Activated CD4-positive, alpha-beta memory T cell treated with anti-CD3 and anti-CD28 coated beads, Interleukin-2, amount 10 ng/mL, durations not matched to agents 7 days and 5 days (primary cell): ENCODE results near the gene NPAS4. TPM values are rescaled to one million over a fixed set of nuclear protein-coding genes. Genes with fewer than 3 reads are reported as not detected.
A peak's percentile ranks its signal among the peaks of the same experiment; 100 is the strongest.
"Not testable (repeated sequence)": the region's sequence is repeated elsewhere in the genome, so short reads cannot be mapped to it uniquely, and the experiment has no call there.

Source experiments
- CTCF ChIA-PET: fragments of 350-600 bp; sonication (Branson Sonifier 250); formaldehyde crosslinking; loops from one replicate; lab custom pipeline; 2021; ENCODE audit warnings: antibody characterized with exemption, inconsistent platforms; lab: Charles Lee
- POLR2A ChIA-PET: fragments of 350-600 bp; sonication (Branson Sonifier 250); formaldehyde crosslinking; loops from one replicate; lab custom pipeline; 2021; ENCODE audit warnings: antibody characterized with exemption; lab: Charles Lee
- DNase-seq: peaks from one replicate; pipeline ENCODE4 v3.0.0-alpha.2; 2020
- H3K27ac Mint-ChIP-seq: one replicate; pipeline ENCODE4 v1.8.0; 2021; ENCODE audit warnings: mild to moderate bottlenecking, mixed read lengths
- H3K27me3 Mint-ChIP-seq: one replicate; pipeline ENCODE4 v1.8.0; 2021; ENCODE audit warnings: mixed read lengths
- H3K36me3 Mint-ChIP-seq: one replicate; pipeline ENCODE4 v1.8.0; 2021; ENCODE audit warnings: low read depth, mixed read lengths
- H3K4me1 Mint-ChIP-seq: one replicate; pipeline ENCODE4 v1.8.0; 2021; ENCODE audit warnings: mixed read lengths
- H3K4me3 Mint-ChIP-seq: one replicate; pipeline ENCODE4 v1.8.0; 2021; ENCODE audit warnings: mild to moderate bottlenecking, mixed read lengths
- H3K9me3 Mint-ChIP-seq: one replicate; pipeline ENCODE4 v1.8.0; 2021; ENCODE audit warnings: mixed read lengths
- total RNA-seq, 2 experiments: library from RNA; stranded (reverse); gene quantifications; one replicate each; pipeline ENCODE4 v1.2.3, GENCODE V29; 2021

NPAS4 gene
- total RNA-seq, 2 experiments from 2014 or later: 0.20 TPM; not detected in 1

- ChIA-PET POLR2A (interaction anchor here (1.1 kb wide), 1 partner anchor 17 kb away, joined by 5 read pairs; the partner anchor contains the start of gene DPP3), CTCF (interaction anchor here (1.3 to 2.0 kb wide), 2 partner anchors 24 to 45 kb away, joined by 6 to 10 read pairs; partner anchors contain the start of gene MRPL11)
- no peak overlapping the region for H3K4me3 Mint-ChIP-seq
- H3K4me1 Mint-ChIP-seq: peaks cover 44% of the 10 kb centered on the region
- no peak for DNase-seq
- peaks cover 4% of the 10 kb centered on the region for H3K36me3 Mint-ChIP-seq
- peaks cover 2% of the 10 kb centered on the region for H3K9me3 Mint-ChIP-seq
- H3K27ac Mint-ChIP-seq: peak overlapping the region; percentile 58
- no peaks in the 10 kb centered on the region for H3K27me3 Mint-ChIP-seq
Measured at GRCh38 chr11:66462911-66463310, 42.1 kb downstream of the NPAS4 start.

DNA sequence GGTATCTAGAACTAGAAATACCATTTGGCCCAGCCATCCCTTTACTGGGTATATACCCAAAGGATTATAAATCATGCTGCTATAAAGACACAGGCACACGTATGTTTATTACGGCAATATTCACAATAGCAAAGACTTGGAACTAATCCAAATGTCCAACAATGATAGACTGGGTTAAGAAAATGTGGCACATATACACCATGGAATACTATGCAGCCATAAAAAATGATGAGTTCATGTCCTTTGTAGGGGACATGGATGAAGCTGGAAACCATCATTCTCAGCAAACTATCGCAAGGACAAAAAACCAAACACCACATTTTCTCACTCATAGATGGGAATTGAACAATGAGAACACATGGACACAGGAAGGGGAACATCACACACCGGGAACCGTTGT, 43.3 kb downstream of the NPAS4 start:
- peaks cover 44% of the 10 kb centered on the region for H3K4me1 Mint-ChIP-seq
- DNase-seq, H3K27me3 Mint-ChIP-seq, POLR2A ChIA-PET, H3K4me3 Mint-ChIP-seq, H3K27ac Mint-ChIP-seq, H3K36me3 Mint-ChIP-seq, H3K9me3 Mint-ChIP-seq: not testable (repeated sequence)
- CTCF ChIA-PET: interaction anchor here (1.3 kb wide), 1 partner anchor 25 kb away, joined by 10 read pairs; the partner anchor contains the start of gene MRPL11

- Mint-ChIP-seq H3K27ac (no peak overlapping the region), H3K27me3 (no peaks in the 10 kb centered on the region)
- POLR2A ChIA-PET: interaction anchor here (0.7 kb wide), 1 partner anchor 213 kb away, joined by 3 read pairs; the partner anchor contains the start of gene RBM4B
Measured at GRCh38 chr11:66464916-66465315, 44.1 kb downstream of the NPAS4 start.

GRCh38 chr11:66465373-66466224, 44.8 kb downstream of the NPAS4 start:
- POLR2A ChIA-PET: interaction anchor here (1.1 to 2.0 kb wide), 2 partner anchors 14 to 19 kb away, joined by 3 to 17 read pairs; partner anchors contain the start of gene DPP3
- Mint-ChIP-seq H3K36me3 (peaks cover 4% of the 10 kb centered on the region), H3K4me3 (peak overlapping the region; percentile 79), H3K9me3 (peaks cover 2% of the 10 kb centered on the region), H3K27ac (no peak overlapping the region), H3K27me3 (no peaks in the 10 kb centered on the region), H3K4me1 (peaks cover 36% of the 10 kb centered on the region)
- no peak for DNase-seq
- CTCF ChIA-PET: interaction anchor here (1.1 to 5.9 kb wide), 4 partner anchors 13 to 57 kb away, joined by 3 to 37 read pairs (median 10); partner anchors contain the start of genes DPP3 and MRPL11

More at GRCh38 chr11:66464916-66465315, 44.1 kb downstream of the NPAS4 start:
- DNase-seq: no peak
- Mint-ChIP-seq H3K9me3 (peaks cover 2% of the 10 kb centered on the region), H3K4me1 (peaks cover 38% of the 10 kb centered on the region), H3K4me3 (no peak overlapping the region), H3K36me3 (peaks cover 4% of the 10 kb centered on the region)
- CTCF ChIA-PET: interaction anchor here (1.2 kb wide), 1 partner anchor 14 kb away, joined by 3 read pairs; no protein-coding TSS in a partner anchor

GRCh38 chr11:66466225-66467033, 45.6 kb downstream of the NPAS4 start, which contains the start of gene PELI3:
Gene PELI3, plus strand, starts transcription at chr11:66466905. Its CDS starts 1,224 bp downstream, at chr11:66468129.
- Mint-ChIP-seq H3K4me3 (peak within 1 kb of the TSS; percentile 87), H3K4me1 (peaks cover 36% of the 10 kb centered on the region), H3K27ac (peak within 1 kb of the TSS; percentile 36), H3K36me3 (peaks cover 2% of the 10 kb centered on the region), H3K27me3 (no peaks in the 10 kb centered on the region), H3K9me3 (peaks cover 2% of the 10 kb centered on the region)
- ChIA-PET POLR2A (interaction anchor here (0.6 to 2.0 kb wide), 8 partner anchors 8 to 414 kb away, joined by 3 to 17 read pairs (median 4); partner anchors contain the start of genes DPP3, MRPL11, RBM14 and RCE1), CTCF (interaction anchor here (0.6 to 5.9 kb wide), 12 partner anchors 11 to 1012 kb away, joined by 3 to 37 read pairs (median 3); partner anchors contain the start of genes BBS1, DPP3, MRPL11 and RBM4B)
- peak; percentile 94 for DNase-seq

DNA sequence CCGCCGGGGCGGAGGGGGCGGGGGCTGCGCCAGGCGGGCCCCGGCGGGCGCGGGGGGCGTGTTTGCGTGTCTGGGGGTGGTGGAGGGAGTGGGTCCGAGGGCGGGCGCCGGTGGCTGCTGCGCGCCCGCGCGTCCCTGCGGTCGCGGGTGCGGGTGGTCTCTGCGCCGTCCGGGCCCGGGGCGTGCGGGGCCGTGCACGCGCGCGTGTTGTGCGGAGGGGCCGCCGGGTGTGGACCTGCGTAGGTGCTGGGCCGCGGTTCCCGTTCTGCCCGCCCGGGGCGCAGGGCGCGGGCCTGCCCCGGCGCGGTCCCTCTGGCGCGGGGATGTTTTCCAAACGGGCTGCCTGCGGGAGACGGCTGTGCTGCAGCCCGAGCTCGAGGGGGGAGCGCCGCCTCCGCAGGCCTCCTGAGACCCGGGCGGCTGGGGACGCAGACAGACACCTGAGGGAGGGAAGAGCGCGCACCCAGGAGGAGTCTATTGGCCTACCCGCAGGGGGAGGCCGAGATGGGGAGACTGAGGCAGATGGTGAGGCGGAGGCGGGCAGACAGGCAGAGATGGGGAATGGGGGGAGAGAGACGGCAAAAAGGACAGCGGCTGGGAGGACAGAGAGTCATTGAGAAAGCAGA, 46.3 kb downstream of the NPAS4 start:
- Mint-ChIP-seq H3K9me3 (no peaks in the 10 kb centered on the region), H3K4me3 (peak overlapping the region; percentile 87), H3K27ac (no peak overlapping the region), H3K4me1 (peaks cover 34% of the 10 kb centered on the region), H3K36me3 (no peaks in the 10 kb centered on the region), H3K27me3 (no peaks in the 10 kb centered on the region)
- DNase-seq: no peak
- CTCF ChIA-PET: interaction anchor here (0.6 to 5.9 kb wide), 7 partner anchors 12 to 211 kb away, joined by 3 to 37 read pairs (median 3); partner anchors contain the start of genes BBS1, DPP3, MRPL11 and RBM4B
- POLR2A ChIA-PET: interaction anchor here (0.6 to 4.5 kb wide), 9 partner anchors 9 to 1805 kb away, joined by 3 to 28 read pairs (median 4); partner anchors contain the start of genes C11orf24, DPP3, MRPL11 and RBM14

DNA sequence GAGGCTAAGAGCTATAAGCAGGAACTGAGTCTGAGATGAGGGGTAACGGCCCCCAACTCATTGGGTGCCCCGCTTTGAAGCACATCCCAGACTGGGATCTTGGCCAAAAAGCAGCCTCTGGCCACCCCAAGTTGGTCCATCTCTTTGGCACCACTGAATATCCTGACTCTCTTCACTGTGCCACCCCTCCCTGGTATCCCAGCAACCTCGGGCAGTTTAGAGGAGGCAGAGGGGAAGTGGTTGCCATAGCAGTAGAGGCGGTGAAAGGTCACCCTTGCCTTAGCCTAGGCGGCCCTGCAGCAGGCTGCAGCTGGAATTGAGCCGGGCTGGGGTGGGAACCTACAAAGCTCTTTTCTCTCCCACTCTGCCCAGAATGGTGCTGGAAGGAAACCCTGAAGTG, 46.9 kb downstream of the NPAS4 start:
- H3K9me3 Mint-ChIP-seq: no peaks in the 10 kb centered on the region
- H3K4me3 Mint-ChIP-seq: peak overlapping the region; percentile 87
- peaks cover 30% of the 10 kb centered on the region for H3K4me1 Mint-ChIP-seq
- POLR2A ChIA-PET: interaction anchor here (0.6 to 4.5 kb wide), 5 partner anchors 12 to 1804 kb away, joined by 3 to 28 read pairs (median 6); partner anchors contain the start of genes C11orf24, DPP3, MRPL11 and RBM14
- no peak overlapping the region for H3K27ac Mint-ChIP-seq
- DNase-seq: peak; percentile 47
- CTCF ChIA-PET: interaction anchor here (1.0 to 5.9 kb wide), 5 partner anchors 11 to 210 kb away, joined by 5 to 37 read pairs (median 7); partner anchors contain the start of genes DPP3, MRPL11 and RBM4B
- no peaks in the 10 kb centered on the region for H3K27me3 Mint-ChIP-seq
- H3K36me3 Mint-ChIP-seq: no peaks in the 10 kb centered on the region

GRCh38 chr11:66468691-66469090, 47.9 kb downstream of the NPAS4 start:
- Mint-ChIP-seq H3K27me3 (no peaks in the 10 kb centered on the region), H3K27ac (no peak overlapping the region), H3K36me3 (no peaks in the 10 kb centered on the region), H3K4me3 (peak overlapping the region; percentile 11), H3K9me3 (no peaks in the 10 kb centered on the region), H3K4me1 (peaks cover 22% of the 10 kb centered on the region)
- ChIA-PET POLR2A (interaction anchor here (1.5 to 4.5 kb wide), 3 partner anchors 11 to 209 kb away, joined by 6 to 28 read pairs (median 6); partner anchors contain the start of genes DPP3, MRPL11 and RBM4B), CTCF (interaction anchor here (0.6 to 5.9 kb wide), 6 partner anchors 10 to 605 kb away, joined by 3 to 37 read pairs (median 5); partner anchors contain the start of gene DPP3)
- DNase-seq: no peak

- POLR2A ChIA-PET: interaction anchor here (2.5 to 4.5 kb wide), 2 partner anchors 10 to 208 kb away, joined by 6 to 28 read pairs; partner anchors contain the start of genes DPP3 and RBM4B
- Mint-ChIP-seq H3K4me1 (peaks cover 22% of the 10 kb centered on the region), H3K9me3 (no peaks in the 10 kb centered on the region), H3K27me3 (no peaks in the 10 kb centered on the region), H3K27ac (no peak overlapping the region), H3K4me3 (no peak overlapping the region), H3K36me3 (no peaks in the 10 kb centered on the region)
- CTCF ChIA-PET: interaction anchor here (1.6 to 5.9 kb wide), 3 partner anchors 10 to 84 kb away, joined by 3 to 37 read pairs (median 6); partner anchors contain the start of gene DPP3
- no peak for DNase-seq
Measured at GRCh38 chr11:66469441-66469840, 48.6 kb downstream of the NPAS4 start.

DNA sequence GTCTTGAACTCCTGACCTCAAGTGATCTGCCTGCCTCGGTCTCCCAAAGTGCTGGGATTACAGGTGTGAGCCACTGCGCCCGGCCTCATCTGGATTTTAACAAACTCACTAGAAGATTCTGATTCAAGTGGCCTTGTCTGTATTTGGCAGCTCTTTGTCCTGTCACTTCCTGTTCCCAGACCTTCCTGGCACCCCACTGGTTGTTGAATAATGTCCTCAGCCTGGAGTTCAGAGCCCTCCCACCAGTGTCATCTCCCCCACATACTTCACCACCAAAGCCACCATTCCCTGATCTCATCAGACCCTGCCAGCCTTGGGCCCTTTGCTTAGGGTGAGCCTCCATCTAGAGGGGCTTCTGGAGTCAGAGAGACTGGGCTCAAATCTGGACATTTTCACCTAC, 49.2 kb downstream of the NPAS4 start:
- POLR2A ChIA-PET: interaction anchor here (1.6 to 4.5 kb wide), 3 partner anchors 10 to 208 kb away, joined by 4 to 28 read pairs (median 6); partner anchors contain the start of genes BBS1, DPP3 and RBM4B
- no peak overlapping the region for H3K4me3 Mint-ChIP-seq

DNA sequence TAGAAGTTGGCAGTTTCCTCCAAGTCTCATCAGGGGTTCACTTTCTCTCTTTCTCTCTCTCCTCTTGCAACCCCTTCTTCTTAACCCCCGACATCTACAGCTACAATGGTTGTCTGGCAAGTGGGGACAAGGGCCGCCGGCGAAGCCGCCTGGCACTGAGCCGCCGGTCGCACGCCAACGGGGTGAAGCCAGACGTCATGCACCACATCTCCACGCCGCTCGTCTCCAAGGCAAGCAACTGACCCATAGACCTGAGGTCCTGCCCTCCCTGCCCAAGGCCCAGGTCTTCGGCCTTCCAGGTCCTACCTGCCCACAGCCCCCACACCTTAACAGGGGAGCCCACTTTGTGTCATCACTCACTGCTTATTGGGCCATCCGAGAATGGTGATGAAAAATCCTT, 50.3 kb downstream of the NPAS4 start:
- DNase-seq: no peak
- Mint-ChIP-seq H3K27me3 (no peaks in the 10 kb centered on the region), H3K4me3 (no peak overlapping the region), H3K36me3 (no peaks in the 10 kb centered on the region), H3K4me1 (peaks cover 18% of the 10 kb centered on the region), H3K9me3 (no peaks in the 10 kb centered on the region), H3K27ac (no peak overlapping the region)
- CTCF ChIA-PET: interaction anchor here (0.7 to 5.9 kb wide), 3 partner anchors 8 to 63 kb away, joined by 3 to 37 read pairs (median 3); partner anchors contain the start of genes DPP3 and MRPL11
- POLR2A ChIA-PET: interaction anchor here (0.6 to 4.5 kb wide), 3 partner anchors 8 to 259 kb away, joined by 3 to 28 read pairs (median 4); partner anchors contain the start of genes BBS1 and DPP3

More for the DNA sequence above, 49.2 kb downstream of the NPAS4 start:
- Mint-ChIP-seq H3K4me1 (peaks cover 22% of the 10 kb centered on the region), H3K36me3 (no peaks in the 10 kb centered on the region), H3K9me3 (no peaks in the 10 kb centered on the region), H3K27ac (no peak overlapping the region), H3K27me3 (no peaks in the 10 kb centered on the region)
- CTCF ChIA-PET: interaction anchor here (1.6 to 5.9 kb wide), 2 partner anchors 9 to 84 kb away, joined by 3 to 37 read pairs; partner anchors contain the start of gene DPP3
- no peak for DNase-seq
